Measurements from ENCODE around the gene HNF4A. TPM values are rescaled to one million over a fixed set of nuclear protein-coding genes. Genes with fewer than 3 reads are reported as not detected.
A peak's percentile ranks its signal among the peaks of the same experiment; 100 is the strongest.

HNF4A gene
- total and polyA plus RNA-seq, 2 of the 13 experiments (the other 11 are each of a cell fraction or from before 2014, with no cell fraction given), result 80.9 to 169 TPM

- TF ChIP-seq TIGD3 (CRISPR knock-in tag; IDR thresholded peaks at IDR 0.05; ENCODE audit: borderline replicate concordance), result no peak; the same call in 1 of the 2 replicates
- 0 out of 2 replicates have a peak, but pooled peaks have one; percentile 57 for TF ChIP-seq NFAT5 (CRISPR knock-in tag; IDR thresholded peaks at IDR 0.05)
- TF ChIP-seq SATB2 (CRISPR knock-in tag; IDR thresholded peaks at IDR 0.05), result peak; percentile 81
- TF ChIP-seq MLXIP (CRISPR knock-in tag; IDR thresholded peaks at IDR 0.05; ENCODE audit: borderline replicate concordance), result no peak; the same call in 1 of the 2 replicates
- TF ChIP-seq ZFP41 (CRISPR knock-in tag; IDR thresholded peaks at IDR 0.05; ENCODE audit: borderline replicate concordance), result no peak
- no peak for TF ChIP-seq RBAK (CRISPR knock-in tag; IDR thresholded peaks at IDR 0.05)
- TF ChIP-seq ARID4A (CRISPR knock-in tag; IDR thresholded peaks at IDR 0.05; ENCODE audit: borderline replicate concordance), result no peak
- peak; percentile 6 for TF ChIP-seq POLR2G (IDR thresholded peaks at IDR 0.05; ENCODE audit: low read depth, low read length)
- no peak for TF ChIP-seq FOXA1 (IDR thresholded peaks at IDR 0.05)
- no peak; the same call in 1 of the 2 replicates for TF ChIP-seq FOXA1 (CRISPR knock-in tag; IDR thresholded peaks at IDR 0.05)
- TF ChIP-seq ISX (CRISPR knock-in tag; conservative IDR thresholded peaks at IDR 0.05), result no peak; the same call in 1 of the 2 replicates
- no peak for TF ChIP-seq NFKBIZ (CRISPR knock-in tag; IDR thresholded peaks at IDR 0.05)
- 0 out of 2 replicates have a peak, but pooled peaks have one; percentile 52 for TF ChIP-seq KLF15 (CRISPR knock-in tag; IDR thresholded peaks at IDR 0.05; ENCODE audit: borderline replicate concordance)
- TF ChIP-seq DMAP1 (CRISPR knock-in tag; IDR thresholded peaks at IDR 0.05), result no peak; the same call in none of the 2 replicates
- TF ChIP-seq ZNF205 (CRISPR knock-in tag; IDR thresholded peaks at IDR 0.05), result 0 out of 2 replicates have a peak, but pooled peaks have one; percentile 7
These were observed 46.4 kb downstream of the HNF4A start (continued) for GRCh38 chr20:44401770-44402390.
